ENCODE data around the gene DCP1B.
"Not testable (repeated sequence)": the region's sequence is repeated elsewhere in the genome, so short reads cannot be mapped to it uniquely, and the experiment has no call there.

DCP1B gene

GRCh38 chr12:1974812-1975211 lies 29.4 kb downstream of the DCP1B start:
- DNase-seq: no peak

GRCh38 chr12:1972856-1973317 lies 31.4 kb downstream of the DCP1B start:
- no peak for DNase-seq

GRCh38 chr12:1972260-1972659 lies 32.0 kb downstream of the DCP1B start:
- DNase-seq: no peak

GRCh38 chr12:1970331-1970900 lies 33.8 kb downstream of the DCP1B start:
- DNase-seq: no peak

GRCh38 chr12:1966561-1967226 lies 37.6 kb downstream of the DCP1B start:
- no peak for DNase-seq

GRCh38 chr12:1965916-1966315 lies 38.3 kb downstream of the DCP1B start:
- no peak for DNase-seq

GRCh38 chr12:1962051-1963020 lies 41.9 kb downstream of the DCP1B start:
- no peak for DNase-seq

GRCh38 chr12:1956716-1957115 lies 47.5 kb downstream of the DCP1B start:
- no peak for DNase-seq

- no peak for DNase-seq
Measured at GRCh38 chr12:1949771-1950470, 54.3 kb downstream of the DCP1B start.

GRCh38 chr12:1948883-1949282 lies 55.4 kb downstream of the DCP1B start:
- DNase-seq: no peak

- DNase-seq: no peak
Measured at GRCh38 chr12:1947081-1947480, 57.2 kb downstream of the DCP1B start.

GRCh38 chr12:1946296-1946695 lies 58.0 kb downstream of the DCP1B start:
- no peak for DNase-seq

GRCh38 chr12:1945502-1945901 lies 58.8 kb downstream of the DCP1B start:
- DNase-seq: not testable (repeated sequence)

- DNase-seq: peak; percentile 73 to 79
Measured at GRCh38 chr12:1939801-1940607, 64.3 kb downstream of the DCP1B start.

GRCh38 chr12:1939331-1939730 lies 64.9 kb downstream of the DCP1B start:
- no peak for DNase-seq

- DNase-seq: no peak
Measured at GRCh38 chr12:1937481-1938224, 66.6 kb downstream of the DCP1B start.

GRCh38 chr12:1936406-1937320 lies 67.6 kb downstream of the DCP1B start:
- no peak for DNase-seq

GRCh38 chr12:1935700-1936378 lies 68.4 kb downstream of the DCP1B start:
- no peak for DNase-seq

- no peak for DNase-seq
Measured at GRCh38 chr12:1935242-1935641, 69.0 kb downstream of the DCP1B start.

GRCh38 chr12:1934831-1935230 lies 69.4 kb downstream of the DCP1B start:
- no peak for DNase-seq
